SK-N-MC (cell line): ENCODE data around the gene ALDH5A1.

Experiments
- EZH2 ChIP-seq: fragments of 200-600 bp; sonication (generic); IDR thresholded peaks from one replicate; pipeline ENCODE4 v1.6.1; 2017; ENCODE audit warnings: antibody characterized with exemption
- FOXP2 ChIP-seq: optimal IDR thresholded peaks from 2 replicates; pipeline ENCODE3; 2011; ENCODE audit warnings: mild to moderate bottlenecking, moderate library complexity; ENCODE audit not compliant: insufficient read depth; ENCODE audit errors: extremely low read length, control extremely low read depth
- POLR2AphosphoS5 ChIP-seq: IDR thresholded peaks from 2 replicates; pipeline ENCODE4 v1.6.1; 2012; ENCODE audit warnings: mild to moderate bottlenecking, low read depth, low read length, borderline replicate concordance

DNA sequence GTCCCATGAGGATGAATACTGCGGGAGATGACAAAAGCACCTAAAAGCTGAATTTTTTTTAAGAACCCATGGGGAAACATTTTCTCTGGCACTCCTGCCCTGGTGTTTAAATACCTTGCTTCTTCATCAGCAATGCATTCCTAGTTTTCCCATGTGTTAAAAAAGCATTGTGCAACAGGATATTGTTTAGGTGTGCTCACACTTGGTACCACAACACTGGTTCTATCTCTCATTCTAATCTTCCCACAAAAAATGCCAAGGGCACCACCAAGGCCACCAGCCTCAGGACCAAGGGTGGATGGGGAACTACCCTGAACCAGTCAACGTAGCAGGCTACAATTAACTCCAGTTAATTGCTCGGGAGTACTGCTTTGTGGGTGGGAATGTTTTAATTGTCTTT, 50.9 kb downstream of the ALDH5A1 start:
- TF ChIP-seq EZH2: no peak
- TF ChIP-seq POLR2AphosphoS5: no peak
- no peak for TF ChIP-seq FOXP2
